Ishikawa (cell line): Measurements from ENCODE around the gene PTPN14.

Experiments
- EP300 ChIP-seq: IDR thresholded peaks from 2 replicates; pipeline ENCODE4 v1.6.1; 2012; ENCODE audit warnings: borderline replicate concordance
- FOXM1 ChIP-seq: IDR thresholded peaks from 2 replicates; pipeline ENCODE4 v1.6.1; 2012; ENCODE audit warnings: low read depth, borderline replicate concordance
- RAD21 ChIP-seq: IDR thresholded peaks from 2 replicates; pipeline ENCODE4 v1.6.1; 2012; ENCODE audit warnings: low read depth
- TAF1 ChIP-seq: IDR thresholded peaks from 2 replicates; pipeline ENCODE4 v1.6.1; 2012; ENCODE audit warnings: low read depth, mild to moderate bottlenecking
- TEAD4 ChIP-seq: IDR thresholded peaks from 2 replicates; pipeline ENCODE4 v1.6.1; 2012
- TF ChIP-seq, protein P1 (sequence below): IDR thresholded peaks from 2 replicates; pipeline ENCODE4 v1.6.1; 2012

- TF ChIP-seq TAF1 (no peak), FOXM1 (no peak), TEAD4 (no peak), RAD21 (no peak), EP300 (no peak)
- TF ChIP-seq, protein P1, sequence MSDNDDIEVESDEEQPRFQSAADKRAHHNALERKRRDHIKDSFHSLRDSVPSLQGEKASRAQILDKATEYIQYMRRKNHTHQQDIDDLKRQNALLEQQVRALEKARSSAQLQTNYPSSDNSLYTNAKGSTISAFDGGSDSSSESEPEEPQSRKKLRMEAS = no peak
Measured at GRCh38 chr1:214300149-214300780, 251.1 kb downstream of the PTPN14 start.
